Fibroblast of lung (primary cell): ENCODE measurements around the gene NUDT12. TPM values are rescaled to one million over a fixed set of nuclear protein-coding genes. Genes with fewer than 3 reads are reported as not detected.

Experiments used
- DNase-seq, 2 donors: peaks; one replicate each; pipeline versions ENCODE4 v3.0.0 to v3.0.0-alpha.2; 2010; ENCODE audit warnings: low read depth in 2 of 2
- H2AFZ ChIP-seq: 2 replicates; pipeline ENCODE4 v1.5.1; 2012; ENCODE audit warnings: low read length, control low read depth, inconsistent platforms
- H3K27ac ChIP-seq: 2 replicates; pipeline ENCODE4 v1.5.1; 2011; ENCODE audit warnings: low read length, control low read depth; ENCODE audit not compliant: insufficient read depth
- H3K27me3 ChIP-seq: 2 replicates; pipeline ENCODE4 v1.5.1; 2011; ENCODE audit warnings: mild to moderate bottlenecking, low read length; ENCODE audit not compliant: control insufficient read depth, insufficient read depth
- H3K36me3 ChIP-seq: 2 replicates; pipeline ENCODE4 v1.5.1; 2011; ENCODE audit warnings: low read length; ENCODE audit not compliant: control insufficient read depth, insufficient read depth
- H3K4me1 ChIP-seq: 2 replicates; pipeline ENCODE4 v1.5.1; 2011; ENCODE audit warnings: low read length; ENCODE audit not compliant: control insufficient read depth, insufficient read depth; ENCODE audit errors: extremely low read depth
- H3K4me2 ChIP-seq: 2 replicates; pipeline ENCODE4 v1.5.1; 2011; ENCODE audit warnings: low read length, control low read depth; ENCODE audit not compliant: insufficient read depth; ENCODE audit errors: extremely low read depth
- H3K4me3 ChIP-seq, 4 experiments: fragments of 200-600 bp in 1 of 4; sonication (generic) in 1 of 4; replicated peaks in 1 of 4; 2 replicates each; pipeline ENCODE4 v1.5.1; 2011 to 2016; ENCODE audit warnings: low read length in 4 of 4, low read depth in 3 of 4, mild to moderate bottlenecking in 3 of 4, control low read depth in 2 of 4, inconsistent platforms in 1 of 4, mixed read lengths in 1 of 4; ENCODE audit not compliant: insufficient read depth in 1 of 4; ENCODE audit errors: control extremely low read depth in 1 of 4
- H3K79me2 ChIP-seq: 2 replicates; pipeline ENCODE4 v1.5.1; 2012; ENCODE audit warnings: mild to moderate bottlenecking, low read length, inconsistent platforms; ENCODE audit not compliant: control insufficient read depth, insufficient read depth
- H3K9ac ChIP-seq: 2 replicates; pipeline ENCODE4 v1.5.1; 2011; ENCODE audit warnings: mild to moderate bottlenecking, low read length, control low read depth; ENCODE audit not compliant: insufficient read depth
- H3K9me3 ChIP-seq: 2 replicates; pipeline ENCODE4 v1.5.1; 2012; ENCODE audit warnings: low read depth, low read length; ENCODE audit not compliant: control insufficient read depth, insufficient read depth
- H4K20me1 ChIP-seq: 2 replicates; pipeline ENCODE4 v1.5.1; 2011; ENCODE audit warnings: low read length; ENCODE audit not compliant: control insufficient read depth, insufficient read depth; ENCODE audit errors: extremely low read depth
- CTCF ChIP-seq, 2 donors: IDR thresholded peaks in 1 of 2; conservative IDR thresholded peaks in 1 of 2; 1 replicate in 1 of 2; 2 replicates in 1 of 2; pipeline ENCODE4 v1.5.1; 2011 to 2012; ENCODE audit warnings: low read length in 2 of 2, control low read depth in 1 of 2, inconsistent platforms in 1 of 2, low read depth in 1 of 2, mild to moderate bottlenecking in 1 of 2
- EZH2 ChIP-seq: IDR thresholded peaks from 2 replicates; pipeline ENCODE4 v1.5.1; 2012; ENCODE audit warnings: low read length, control low read depth, mild to moderate bottlenecking; ENCODE audit errors: missing control alignments
- polyA plus RNA-seq, 2 donors: library from polyadenylated mRNA; depleted of rRNA in 1 of 2; stranded (reverse) in 1 of 2; unstranded in 1 of 2; fragments of >200 nt; gene quantifications; 2 replicates each; pipeline ENCODE4 v1.2.1, GENCODE V29; 2011 to 2012; ENCODE audit warnings: missing spikeins in 1 of 2
- total RNA-seq: library from RNA; depleted of rRNA; stranded (reverse); fragments of >200 nt; gene quantifications from 2 replicates; pipeline ENCODE4 v1.2.1, GENCODE V29; 2014

The NUDT12 gene
- total and polyA plus RNA-seq, 2 donors (not counting 1 experiment from before 2014, with no cell fraction given): 8.8 to 15.4 TPM

- no peaks in the 10 kb centered on the region for H3K79me2 ChIP-seq
- H3K4me1 ChIP-seq: no peaks in the 10 kb centered on the region
- H3K9me3 ChIP-seq: no peaks in the 10 kb centered on the region
- no peak overlapping the region for H3K9ac ChIP-seq
- no peaks in the 10 kb centered on the region for H3K27me3 ChIP-seq
- H2AFZ ChIP-seq: no peak overlapping the region
- H3K4me3 ChIP-seq: no peak overlapping the region
- H3K27ac ChIP-seq: no peak overlapping the region
- no peak overlapping the region for H3K4me2 ChIP-seq
- H4K20me1 ChIP-seq: no peaks in the 10 kb centered on the region
- no peak for TF ChIP-seq CTCF (conservative IDR thresholded peaks at IDR 0.05 in 1 of 2, IDR thresholded peaks at IDR 0.05 in 1 of 2; ENCODE audit: low read depth in 1 of 2, low read length in 2 of 2)
- no peak for TF ChIP-seq EZH2
- DNase-seq: no peak
- H3K36me3 ChIP-seq: no peaks in the 10 kb centered on the region
Observed at GRCh38 chr5:103539376-103540330, 22.9 kb downstream of the NUDT12 start.

- no peak for DNase-seq
- no peaks in the 10 kb centered on the region for H3K79me2 ChIP-seq
- no peak overlapping the region for H2AFZ ChIP-seq
- H3K4me1 ChIP-seq: no peaks in the 10 kb centered on the region
- H3K27ac ChIP-seq: no peak overlapping the region
- no peaks in the 10 kb centered on the region for H3K9me3 ChIP-seq
- no peaks in the 10 kb centered on the region for H3K27me3 ChIP-seq
- H3K4me2 ChIP-seq: no peak overlapping the region
- no peaks in the 10 kb centered on the region for H4K20me1 ChIP-seq
- H3K4me3 ChIP-seq: no peak overlapping the region
- H3K9ac ChIP-seq: no peak overlapping the region
- H3K36me3 ChIP-seq: no peaks in the 10 kb centered on the region
- no peak for TF ChIP-seq CTCF (conservative IDR thresholded peaks at IDR 0.05 in 1 of 2, IDR thresholded peaks at IDR 0.05 in 1 of 2; ENCODE audit: low read depth in 1 of 2, low read length in 2 of 2)
- no peak for TF ChIP-seq EZH2
Observed at GRCh38 chr5:103532086-103532734, 30.4 kb downstream of the NUDT12 start.

GRCh38 chr5:103526164-103526915 lies 36.2 kb downstream of the NUDT12 start:
- H3K27me3 ChIP-seq: no peaks in the 10 kb centered on the region
- no peaks in the 10 kb centered on the region for H4K20me1 ChIP-seq
- DNase-seq: peak; percentile 2 to 41
- H3K36me3 ChIP-seq: no peaks in the 10 kb centered on the region
- no peaks in the 10 kb centered on the region for H3K9me3 ChIP-seq
- H2AFZ ChIP-seq: no peak overlapping the region
- no peaks in the 10 kb centered on the region for H3K4me1 ChIP-seq
- H3K9ac ChIP-seq: no peak overlapping the region
- H3K4me2 ChIP-seq: no peak overlapping the region
- no peak overlapping the region for H3K27ac ChIP-seq
- H3K4me3 ChIP-seq: no peak overlapping the region
- no peaks in the 10 kb centered on the region for H3K79me2 ChIP-seq
- TF ChIP-seq CTCF (conservative IDR thresholded peaks at IDR 0.05 in 1 of 2, IDR thresholded peaks at IDR 0.05 in 1 of 2; ENCODE audit: low read depth in 1 of 2, low read length in 2 of 2) (no peak), EZH2 (no peak)
